Stomach (tissue), 9 donors: ENCODE data around the gene SAMD14. TPM values are rescaled to one million over a fixed set of nuclear protein-coding genes. Genes with fewer than 3 reads are reported as not detected.
A peak's percentile ranks its signal among the peaks of the same experiment; 100 is the strongest.
"Not testable (repeated sequence)": the region's sequence is repeated elsewhere in the genome, so short reads cannot be mapped to it uniquely, and the experiment has no call there.

Source experiments
- DNase-seq, 2 donors: peaks; one replicate each; pipeline versions ENCODE4 v3.0.0 to v3.0.0-alpha.2; 2013 to 2019
- H3K27ac ChIP-seq, 5 donors: fragments of 200-600 bp in 4 of 5; sonication (generic) in 4 of 5; one replicate each; pipeline ENCODE4 v1.5.1; 2013 to 2019; ENCODE audit warnings: mild to moderate bottlenecking in 1 of 5, moderate library complexity in 1 of 5
- H3K27me3 ChIP-seq, 3 donors: fragments of 200-600 bp; sonication (generic); one replicate each; pipeline ENCODE4 v1.5.1; 2017 to 2019; ENCODE audit warnings: mixed run types in 1 of 3
- H3K36me3 ChIP-seq, 4 donors: fragments of 200-600 bp; sonication (generic); 1 replicate in 3 of 4; 2 replicates in 1 of 4; pipeline ENCODE4 v1.5.1; 2016 to 2019
- H3K4me1 ChIP-seq, 4 donors: fragments of 200-600 bp; sonication (generic); one replicate each; pipeline ENCODE4 v1.5.1; 2016 to 2019
- H3K4me3 ChIP-seq, 4 donors: fragments of 200-600 bp; sonication (generic) in 3 of 4; one replicate each; pipeline ENCODE4 v1.5.1; 2016 to 2019; ENCODE audit warnings: mild to moderate bottlenecking in 1 of 4
- H3K9me3 ChIP-seq, 4 donors: fragments of 200-600 bp; sonication (generic); one replicate each; pipeline ENCODE4 v1.5.1; 2016 to 2019
- CTCF ChIP-seq, 7 experiments: fragments of 450-650 bp in 4 of 7; fragments of 200-600 bp in 3 of 7; sonication (generic) in 3 of 7; IDR thresholded peaks; one replicate each; pipeline ENCODE4 v1.5.1; 2016 to 2019; ENCODE audit warnings: antibody characterized with exemption in 7 of 7, control low read depth in 2 of 7, mild to moderate bottlenecking in 1 of 7
- EP300 ChIP-seq: sonication (generic); formaldehyde crosslinking; IDR thresholded peaks from one replicate; pipeline ENCODE4 v1.6.1; 2017; ENCODE audit warnings: antibody characterized with exemption
- POLR2A ChIP-seq, 4 donors: fragments of 450-650 bp; IDR thresholded peaks; one replicate each; pipeline ENCODE4 v1.6.1; 2016; ENCODE audit warnings: antibody characterized with exemption in 4 of 4, control low read depth in 2 of 4, mild to moderate bottlenecking in 1 of 4, moderate library complexity in 1 of 4
- POLR2AphosphoS5 ChIP-seq, 3 donors: sonication (generic); formaldehyde crosslinking; IDR thresholded peaks; one replicate each; pipeline ENCODE4 v1.6.1; 2016; ENCODE audit warnings: antibody characterized with exemption in 3 of 3
- WGBS, 5 donors: extraction: QIAGEN DNeasy Blood & Tissue Kit in 3 of 5; methylation state at CpG; one replicate each; pipeline versions ENCODE4 v1.1.5 to v1.1.7; 2013 to 2018; 5-methylcytosine and 5-hydroxymethylcytosine counted together
- intact Hi-C: fragments of 100-400 bp; cut with DNase I; formaldehyde crosslinking; loops from one replicate; pipeline ENCODE4 v1.15.1; 2023; ENCODE audit warnings: low total_unique reads
- polyA plus RNA-seq, 3 donors: library from polyadenylated mRNA; stranded (reverse); fragments of 200-250 nt; gene quantifications; one replicate each; pipeline ENCODE4 v1.2.3, GENCODE V29; 2013
- total RNA-seq, 5 donors: library from RNA; depleted of rRNA; stranded (reverse); fragments of >200 nt; gene quantifications; one replicate each; pipeline versions ENCODE4 v1.1.0 to v1.2.3, GENCODE V29; 2014 to 2016
- donor health status: healthy with polysubstance abuse.
- donor health status: Bipolar disorder and iron deficiency.
- donor health status: healthy.

Gene SAMD14
- total and polyA plus RNA-seq, 8 donors = 1.3 to 87.0 (median 1.8) TPM; not detected in 2

GRCh38 chr17:50062293-50063243 lies 67.4 kb downstream of the SAMD14 start:
- Histone ChIP-seq H3K9me3 (no peaks in the 10 kb centered on the region), H3K27me3 (no peaks in the 10 kb centered on the region), H3K4me3 (no peak overlapping the region), H3K27ac (peak overlapping the region; percentile 28 to 97 (median 96)), H3K36me3 (peaks cover 0 to 18% (median 9%) of the 10 kb centered on the region in 4 donors), H3K4me1 (peaks cover 72 to 85% (median 78%) of the 10 kb centered on the region in 4 donors)
- intact Hi-C loops = no loop called here
- TF ChIP-seq CTCF (IDR thresholded peaks at IDR 0.05) = no peak
- peak in 2 of 3 donors; percentile 51 to 76 for TF ChIP-seq POLR2AphosphoS5 (IDR thresholded peaks at IDR 0.05)
- TF ChIP-seq EP300 = no peak
- no peak for TF ChIP-seq POLR2A (IDR thresholded peaks at IDR 0.05)
- 41 to 54% (median 49%) methylated on average over 8 to 10 of the region's 10 CpGs for WGBS, 5 donors
- DNase-seq = peak; percentile 83 to 85

GRCh38 chr17:50061713-50062045 lies 68.3 kb downstream of the SAMD14 start:
- H3K4me3 ChIP-seq, H3K9me3 ChIP-seq, DNase-seq, H3K27me3 ChIP-seq, intact Hi-C loops: not testable (repeated sequence)
- 71 to 86% (median 81%) methylated on average over 9 to 10 of the region's 10 CpGs for WGBS, 5 donors
- Histone ChIP-seq H3K4me1 (peaks cover 80 to 92% (median 87%) of the 10 kb centered on the region in 4 donors), H3K27ac (peak overlapping the region; percentile 28 to 97 (median 96)), H3K36me3 (peaks cover 0 to 12% (median 5%) of the 10 kb centered on the region in 4 donors)

- Histone ChIP-seq H3K27me3 (peaks cover 0 to 5% (median 0%) of the 10 kb centered on the region in 3 donors), H3K9me3 (no peaks in the 10 kb centered on the region), H3K36me3 (peaks cover 0 to 12% (median 5%) of the 10 kb centered on the region in 4 donors), H3K27ac (peak overlapping the region; percentile 65 to 97 (median 96)), H3K4me3 (no peak overlapping the region), H3K4me1 (peaks cover 85 to 95% (median 90%) of the 10 kb centered on the region in 4 donors)
- 62 to 70% (median 68%) methylated on average over 8 to 9 of the region's 9 CpGs for WGBS, 5 donors
- intact Hi-C loops = no loop called here
- TF ChIP-seq CTCF (IDR thresholded peaks at IDR 0.05) (no peak), POLR2AphosphoS5 (IDR thresholded peaks at IDR 0.05) (peak; percentile 10 to 63 (median 39))
- peak; percentile 76 to 89 for DNase-seq
Measured at GRCh38 chr17:50060951-50061712, 68.8 kb downstream of the SAMD14 start.

Other genes with a start within 250 kb of the SAMD14 start
- not detected for gene DLX4, start 161.0 kb downstream of the SAMD14 start, total RNA-seq
- gene DLX4, start 161.0 kb downstream of the SAMD14 start, polyA plus RNA-seq = under 1 TPM in 2 of 3 donors, not detected in 1; 0.31 to 0.40 TPM
- gene DLX3, start 134.9 kb downstream of the SAMD14 start, total RNA-seq = not detected
- under 1 TPM in 1 of 3 donors, not detected in 2; 0.68 TPM for gene DLX3, start 134.9 kb downstream of the SAMD14 start, polyA plus RNA-seq
- gene ITGA3, start 74.0 kb downstream of the SAMD14 start, total RNA-seq = 100 to 1,000 TPM in 4 of 5 donors, 10 to 100 TPM in 1; 33.6 to 698 (median 193) TPM
- 10 to 100 TPM in 2 of 3 donors, 1 to 10 TPM in 1; 6.9 to 37.5 (median 29.5) TPM for gene ITGA3, start 74.0 kb downstream of the SAMD14 start, polyA plus RNA-seq
- 100 to 1,000 TPM in 1 of 5 donors, 10 to 100 TPM in 2, 1 to 10 TPM in 2; 4.6 to 255 (median 31.2) TPM for gene PDK2, start 34.8 kb downstream of the SAMD14 start, total RNA-seq
- 10 to 100 TPM; 13.5 to 20.6 (median 20.1) TPM for gene PDK2, start 34.8 kb downstream of the SAMD14 start, polyA plus RNA-seq
- gene PPP1R9B, start 20.5 kb upstream of the SAMD14 start, total RNA-seq = 10 to 100 TPM; 11.6 to 64.2 (median 22.5) TPM
- gene PPP1R9B, start 20.5 kb upstream of the SAMD14 start, polyA plus RNA-seq = 10 to 100 TPM; 13.1 to 28.8 (median 14.2) TPM
- 10 to 100 TPM in 3 of 5 donors, 1 to 10 TPM in 2; 5.4 to 89.3 (median 21.4) TPM for gene SGCA, start 35.8 kb upstream of the SAMD14 start, total RNA-seq
- gene SGCA, start 35.8 kb upstream of the SAMD14 start, polyA plus RNA-seq = 10 to 100 TPM in 1 of 3 donors, 1 to 10 TPM in 2; 6.0 to 24.3 (median 8.7) TPM
- 1,000 to 10,000 TPM in 1 of 5 donors, 100 to 1,000 TPM in 3, 10 to 100 TPM in 1; 87.0 to 1,931 (median 219) TPM for gene COL1A1, start 71.5 kb upstream of the SAMD14 start, total RNA-seq
- 10 to 100 TPM; 17.9 to 60.0 (median 24.9) TPM for gene COL1A1, start 71.5 kb upstream of the SAMD14 start, polyA plus RNA-seq
- gene TMEM92, start 144.3 kb upstream of the SAMD14 start, total RNA-seq = 10 to 100 TPM in 3 of 5 donors, 1 to 10 TPM in 2; 2.7 to 24.9 (median 10.4) TPM
- 10 to 100 TPM in 2 of 3 donors, 1 to 10 TPM in 1; 9.7 to 16.3 (median 12.2) TPM for gene TMEM92, start 144.3 kb upstream of the SAMD14 start, polyA plus RNA-seq
- 100 to 1,000 TPM in 3 of 5 donors, 10 to 100 TPM in 2; 52.7 to 166 (median 121) TPM for gene XYLT2, start 216.0 kb upstream of the SAMD14 start, total RNA-seq
- gene XYLT2, start 216.0 kb upstream of the SAMD14 start, polyA plus RNA-seq = 100 to 1,000 TPM in 1 of 3 donors, 10 to 100 TPM in 2; 57.4 to 134 (median 72.5) TPM
- 10 to 100 TPM; 25.0 to 67.7 (median 44.4) TPM for gene MRPL27, start 243.0 kb upstream of the SAMD14 start, total RNA-seq
- 100 to 1,000 TPM; 175 to 258 (median 219) TPM for gene MRPL27, start 243.0 kb upstream of the SAMD14 start, polyA plus RNA-seq
- gene EME1, start 243.1 kb upstream of the SAMD14 start, total RNA-seq = 10 to 100 TPM in 1 of 5 donors, 1 to 10 TPM in 2, under 1 TPM in 1, not detected in 1; 0.87 to 15.8 (median 3.7) TPM
- 1 to 10 TPM in 2 of 3 donors, not detected in 1; 1.2 to 2.0 TPM for gene EME1, start 243.1 kb upstream of the SAMD14 start, polyA plus RNA-seq